NB4 (cell line): ENCODE data around the gene VCX2.
"Not testable (repeated sequence)": the region's sequence is repeated elsewhere in the genome, so short reads cannot be mapped to it uniquely, and the experiment has no call there.

Source experiments
- DNase-seq: peaks from one replicate; pipeline ENCODE4 v3.0.0; 2010; ENCODE audit warnings: low read depth
- H3K4me3 ChIP-seq: one replicate; pipeline ENCODE4 v1.5.1; 2011; ENCODE audit warnings: mild to moderate bottlenecking, low read depth, low read length, moderate library complexity
- MAX ChIP-seq: IDR thresholded peaks from 2 replicates; pipeline ENCODE4 v1.6.1; 2011; ENCODE audit warnings: low read depth, low read length
- MYC ChIP-seq: IDR thresholded peaks from 2 replicates; pipeline ENCODE4 v1.6.1; 2011; ENCODE audit warnings: low read depth, low read length
- POLR2A ChIP-seq: IDR thresholded peaks from 2 replicates; pipeline ENCODE4 v1.6.1; 2011; ENCODE audit warnings: mild to moderate bottlenecking; ENCODE audit not compliant: insufficient read length; ENCODE audit errors: extremely low read depth
- TF ChIP-seq, protein P1 (sequence below): IDR thresholded peaks from one replicate; pipeline ENCODE4 v1.5.1; 2012; ENCODE audit warnings: low read depth, low read length

VCX2 gene

DNA sequence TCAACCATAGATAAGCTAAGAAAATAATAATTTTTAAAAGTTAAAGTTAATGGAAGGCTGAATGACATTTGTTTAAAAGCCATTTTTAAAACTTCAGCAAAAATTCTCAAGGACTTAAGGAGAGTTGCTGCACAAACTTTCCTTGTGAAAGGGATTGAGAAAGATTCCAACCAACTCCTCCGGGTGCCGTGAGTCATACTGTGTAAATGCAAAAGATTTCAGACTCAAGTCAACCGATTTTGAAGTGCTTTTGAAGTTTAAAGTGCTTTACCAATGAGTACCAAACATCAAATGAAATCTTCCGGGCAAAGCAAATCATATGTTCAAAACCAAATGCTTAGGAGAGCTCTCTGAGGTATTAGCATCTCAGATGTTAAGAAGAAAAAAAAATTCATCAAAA is 31.4 kb downstream of the VCX2 start:
- peak; percentile 9 for DNase-seq
- no peak for TF ChIP-seq MAX
- TF ChIP-seq, protein P1, sequence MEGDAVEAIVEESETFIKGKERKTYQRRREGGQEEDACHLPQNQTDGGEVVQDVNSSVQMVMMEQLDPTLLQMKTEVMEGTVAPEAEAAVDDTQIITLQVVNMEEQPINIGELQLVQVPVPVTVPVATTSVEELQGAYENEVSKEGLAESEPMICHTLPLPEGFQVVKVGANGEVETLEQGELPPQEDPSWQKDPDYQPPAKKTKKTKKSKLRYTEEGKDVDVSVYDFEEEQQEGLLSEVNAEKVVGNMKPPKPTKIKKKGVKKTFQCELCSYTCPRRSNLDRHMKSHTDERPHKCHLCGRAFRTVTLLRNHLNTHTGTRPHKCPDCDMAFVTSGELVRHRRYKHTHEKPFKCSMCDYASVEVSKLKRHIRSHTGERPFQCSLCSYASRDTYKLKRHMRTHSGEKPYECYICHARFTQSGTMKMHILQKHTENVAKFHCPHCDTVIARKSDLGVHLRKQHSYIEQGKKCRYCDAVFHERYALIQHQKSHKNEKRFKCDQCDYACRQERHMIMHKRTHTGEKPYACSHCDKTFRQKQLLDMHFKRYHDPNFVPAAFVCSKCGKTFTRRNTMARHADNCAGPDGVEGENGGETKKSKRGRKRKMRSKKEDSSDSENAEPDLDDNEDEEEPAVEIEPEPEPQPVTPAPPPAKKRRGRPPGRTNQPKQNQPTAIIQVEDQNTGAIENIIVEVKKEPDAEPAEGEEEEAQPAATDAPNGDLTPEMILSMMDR = no peak
- no peak overlapping the region for H3K4me3 ChIP-seq

- DNase-seq = peak; percentile 1
Observed at GRCh38 chrX:8138252-8138651, 32.8 kb downstream of the VCX2 start.

GRCh38 chrX:8126648-8127047 is 44.4 kb downstream of the VCX2 start:
- no peak overlapping the region for H3K4me3 ChIP-seq
- TF ChIP-seq POLR2A (no peak), MAX (no peak), MYC (no peak)
- TF ChIP-seq, protein P1 = no peak
- no peak for DNase-seq

More at GRCh38 chrX:8138252-8138651, 32.8 kb downstream of the VCX2 start:
- H3K4me3 ChIP-seq = no peak overlapping the region
- TF ChIP-seq, protein P1 = no peak
- TF ChIP-seq MYC (no peak), POLR2A (no peak), MAX (no peak)

DNA sequence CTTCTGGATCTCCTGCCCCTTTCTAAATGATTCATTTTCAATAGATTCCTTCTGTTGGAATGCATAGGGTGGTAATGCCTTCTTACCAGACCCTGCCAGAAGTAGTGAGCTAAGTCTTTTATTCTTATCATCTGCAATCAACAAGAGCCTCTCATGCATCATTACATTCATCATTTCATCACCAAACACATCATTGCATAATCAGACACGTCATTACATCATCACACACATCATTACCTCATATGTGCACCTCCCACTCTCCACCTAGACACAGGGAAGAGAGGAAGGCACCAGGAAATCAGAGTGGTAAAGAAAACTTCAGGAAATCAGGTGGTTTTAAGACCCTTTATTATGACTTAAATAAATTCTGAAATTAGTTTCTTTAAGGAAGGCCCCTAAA is 45.0 kb downstream of the VCX2 start:
- H3K4me3 ChIP-seq = no peak overlapping the region
- TF ChIP-seq POLR2A = no peak
- TF ChIP-seq MYC = no peak
- TF ChIP-seq, protein P1 = no peak
- TF ChIP-seq MAX = no peak
- DNase-seq = peak; percentile 4

DNA sequence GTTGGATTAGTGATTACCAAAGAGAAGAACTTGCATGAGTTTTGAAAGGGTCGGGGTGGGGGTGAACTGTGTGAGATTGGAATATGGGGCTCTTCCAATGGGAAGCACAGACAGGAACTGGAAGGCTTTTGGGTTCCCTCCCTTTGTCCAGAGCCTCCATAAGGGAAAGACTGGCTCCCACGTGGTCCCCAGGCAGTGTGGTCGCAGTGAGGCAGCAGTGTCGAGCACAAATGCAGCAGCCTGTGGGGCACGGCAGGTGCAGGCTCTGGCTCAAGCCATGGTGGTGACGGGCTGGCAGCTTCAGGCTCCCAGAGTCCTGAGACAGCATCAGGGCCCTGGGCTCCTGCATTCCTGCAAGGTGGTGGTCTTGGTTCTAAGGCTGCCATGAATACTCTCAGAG is 45.5 kb downstream of the VCX2 start:
- no peak for TF ChIP-seq POLR2A
- TF ChIP-seq MAX = no peak
- TF ChIP-seq MYC = no peak
- TF ChIP-seq, protein P1 = no peak
- no peak for DNase-seq
- H3K4me3 ChIP-seq = no peak overlapping the region

GRCh38 chrX:8122538-8122937 is 48.5 kb downstream of the VCX2 start:
- no peak for DNase-seq
- TF ChIP-seq POLR2A (no peak), MYC (no peak), MAX (no peak)
- TF ChIP-seq, protein P1 = no peak
- H3K4me3 ChIP-seq = no peak overlapping the region

DNA sequence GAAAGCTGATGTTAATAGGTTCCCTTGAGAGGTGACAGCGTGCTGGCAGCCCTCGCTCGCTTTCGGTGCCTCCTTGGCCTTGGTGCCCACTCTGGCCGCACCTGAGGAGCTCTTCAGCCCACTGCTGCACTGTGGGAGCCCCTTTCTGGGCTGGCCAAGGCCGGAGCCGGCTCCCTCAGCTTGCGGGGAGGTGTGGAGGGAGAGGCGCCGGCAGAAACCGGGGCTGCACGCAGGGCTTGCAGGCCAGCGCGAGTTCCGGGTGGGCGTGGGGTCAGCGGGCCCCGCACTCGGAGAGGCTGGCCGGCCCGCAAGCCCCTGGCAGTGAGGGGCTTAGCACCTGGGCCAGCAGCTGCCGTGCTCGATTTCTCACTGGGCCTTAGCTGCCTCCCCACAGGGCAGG is 49.7 kb downstream of the VCX2 start:
- DNase-seq, H3K4me3 ChIP-seq: not testable (repeated sequence)
